HEK293 (cell line): ENCODE results near the gene PARS2.

Source experiments
- CTCF ChIA-PET: fragments of 350-600 bp; formaldehyde crosslinking; extraction: SDS; loops from one replicate; lab custom pipeline; 2021; ENCODE audit warnings: antibody characterized with exemption; lab: Yijun Ruan, JAX
- POLR2A ChIA-PET: fragments of 300-600 bp; formaldehyde crosslinking; extraction: SDS; loops from one replicate; lab custom pipeline; 2020; ENCODE audit warnings: antibody characterized with exemption, inconsistent platforms; lab: Yijun Ruan, JAX
- H3K27ac ChIP-seq: fragments of 200-500 bp; sonication (Bioruptor generic); 2 replicates; pipeline ENCODE4 v1.5.1; 2014; ENCODE audit warnings: low read depth, low read length, control low read depth, inconsistent platforms; ENCODE audit errors: extremely low read depth
- H3K36me3 ChIP-seq, 2 experiments: fragments of 200-500 bp in 1 of 2; sonication (Bioruptor generic) in 1 of 2; 1 replicate in 1 of 2; 2 replicates in 1 of 2; pipeline ENCODE4 v1.5.1; 2014 to 2017; ENCODE audit warnings: inconsistent platforms in 2 of 2, low read length in 2 of 2; ENCODE audit not compliant: control insufficient read depth in 2 of 2, insufficient read depth in 1 of 2
- H3K4me1 ChIP-seq: fragments of 200-500 bp; sonication (Bioruptor generic); 2 replicates; pipeline ENCODE4 v1.5.1; 2014; ENCODE audit warnings: mild to moderate bottlenecking, low read length, inconsistent platforms; ENCODE audit not compliant: control insufficient read depth, insufficient read depth
- H3K4me3 ChIP-seq: 2 replicates; pipeline ENCODE4 v1.5.1; 2011; ENCODE audit warnings: low read depth, mild to moderate bottlenecking, control low read depth, low read length, moderate library complexity
- H3K9me3 ChIP-seq: fragments of 200-500 bp; sonication (Bioruptor generic); 2 replicates; pipeline ENCODE4 v1.5.1; 2014; ENCODE audit warnings: low read depth, low read length, inconsistent platforms; ENCODE audit not compliant: control insufficient read depth, insufficient read depth
- KLF1 ChIP-seq: fragments of 450-650 bp; formaldehyde crosslinking; IDR thresholded peaks from 2 replicates; pipeline ENCODE4 v1.5.1; 2016; ENCODE audit warnings: missing biosample characterization, missing genetic modification characterization
- PATZ1 ChIP-seq: fragments of 450-650 bp; formaldehyde crosslinking; IDR thresholded peaks from 2 replicates; pipeline ENCODE4 v1.5.1; 2016; ENCODE audit warnings: missing biosample characterization, missing genetic modification characterization
- PRDM4 ChIP-seq: fragments of 450-650 bp; formaldehyde crosslinking; IDR thresholded peaks from 2 replicates; pipeline ENCODE4 v1.5.1; 2017; ENCODE audit warnings: missing biosample characterization, missing genetic modification characterization
- TCF7L2 ChIP-seq: IDR thresholded peaks from 2 replicates; pipeline ENCODE4 v1.6.1; 2011; ENCODE audit warnings: low read depth, mild to moderate bottlenecking, inconsistent platforms, low read length, moderate library complexity, borderline replicate concordance
- ZBTB20 ChIP-seq: fragments of 450-650 bp; formaldehyde crosslinking; IDR thresholded peaks from 2 replicates; pipeline ENCODE4 v1.5.1; 2016; ENCODE audit warnings: missing biosample characterization, missing genetic modification characterization
- ZFP3 ChIP-seq: fragments of 450-650 bp; formaldehyde crosslinking; IDR thresholded peaks from 2 replicates; pipeline ENCODE4 v1.5.1; 2016; ENCODE audit warnings: low read depth, missing biosample characterization, missing genetic modification characterization
- ZNF132 ChIP-seq: fragments of 450-650 bp; formaldehyde crosslinking; IDR thresholded peaks from 2 replicates; pipeline ENCODE4 v1.5.1; 2017; ENCODE audit warnings: missing biosample characterization, missing genetic modification characterization, borderline replicate concordance
- ZNF184 ChIP-seq: fragments of 450-650 bp; IDR thresholded peaks from 2 replicates; pipeline ENCODE4 v1.5.1; 2018; ENCODE audit warnings: missing biosample characterization, mild to moderate bottlenecking, missing genetic modification characterization
- ZNF19 ChIP-seq: fragments of 450-650 bp; formaldehyde crosslinking; IDR thresholded peaks from 2 replicates; pipeline ENCODE4; 2016; ENCODE audit warnings: missing biosample characterization, missing genetic modification characterization, low read depth
- ZNF202 ChIP-seq: fragments of 450-650 bp; formaldehyde crosslinking; IDR thresholded peaks from 2 replicates; pipeline ENCODE4 v1.5.1; 2016; ENCODE audit warnings: missing biosample characterization, missing genetic modification characterization, borderline replicate concordance
- ZNF335 ChIP-seq: fragments of 450-650 bp; formaldehyde crosslinking; conservative IDR thresholded peaks from 2 replicates; pipeline ENCODE4 v1.5.1; 2016; ENCODE audit warnings: missing biosample characterization, missing genetic modification characterization
- ZNF549 ChIP-seq: fragments of 450-650 bp; IDR thresholded peaks from 2 replicates; pipeline ENCODE4 v1.5.1; 2018; ENCODE audit warnings: missing biosample characterization, missing genetic modification characterization, mild to moderate bottlenecking, inconsistent platforms, moderate library complexity
- ZNF555 ChIP-seq: fragments of 450-650 bp; formaldehyde crosslinking; conservative IDR thresholded peaks from 2 replicates; pipeline ENCODE4 v1.5.1; 2017; ENCODE audit warnings: missing biosample characterization, mild to moderate bottlenecking, missing genetic modification characterization, inconsistent platforms
- ZNF623 ChIP-seq: fragments of 450-650 bp; formaldehyde crosslinking; IDR thresholded peaks from 2 replicates; pipeline ENCODE4 v1.5.1; 2016; ENCODE audit warnings: missing biosample characterization, missing genetic modification characterization
- ZNF645 ChIP-seq: fragments of 450-650 bp; formaldehyde crosslinking; IDR thresholded peaks from 2 replicates; pipeline ENCODE4; 2016; ENCODE audit warnings: missing biosample characterization, missing genetic modification characterization
- ZNF654 ChIP-seq: fragments of 450-650 bp; formaldehyde crosslinking; IDR thresholded peaks from 2 replicates; pipeline ENCODE4 v1.5.1; 2016; ENCODE audit warnings: low read depth, missing biosample characterization, missing genetic modification characterization
- ZNF707 ChIP-seq: fragments of 450-650 bp; formaldehyde crosslinking; IDR thresholded peaks from 2 replicates; pipeline ENCODE4 v1.5.1; 2016; ENCODE audit warnings: missing biosample characterization, missing genetic modification characterization
- ZNF785 ChIP-seq: fragments of 450-650 bp; formaldehyde crosslinking; IDR thresholded peaks from 2 replicates; pipeline ENCODE4 v1.5.1; 2016; ENCODE audit warnings: missing biosample characterization, missing genetic modification characterization
- ZNF837 ChIP-seq: fragments of 450-650 bp; formaldehyde crosslinking; IDR thresholded peaks from 2 replicates; pipeline ENCODE4 v1.5.1; 2016; ENCODE audit warnings: missing biosample characterization, missing genetic modification characterization
- TF ChIP-seq, protein P1 (sequence below): fragments of 450-650 bp; formaldehyde crosslinking; IDR thresholded peaks from 2 replicates; pipeline ENCODE4 v1.5.1; 2017; ENCODE audit warnings: missing biosample characterization, missing genetic modification characterization
- TF ChIP-seq, protein P2 (sequence below): fragments of 450-650 bp; IDR thresholded peaks from 2 replicates; pipeline ENCODE4 v1.5.1; 2018; ENCODE audit warnings: missing biosample characterization, mild to moderate bottlenecking, missing genetic modification characterization
- TF ChIP-seq, protein P3 (sequence below): fragments of 450-650 bp; formaldehyde crosslinking; IDR thresholded peaks from 2 replicates; pipeline ENCODE4 v1.5.1; 2016; ENCODE audit warnings: missing biosample characterization, missing genetic modification characterization
- TF ChIP-seq, protein P4 (sequence below): fragments of 450-650 bp; formaldehyde crosslinking; IDR thresholded peaks from 2 replicates; pipeline ENCODE4 v1.5.1; 2016; ENCODE audit warnings: missing biosample characterization, missing genetic modification characterization

PARS2 gene

GRCh38 chr1:54748094-54748835 is 16.1 kb downstream of the PARS2 start:
- no peaks in the 10 kb centered on the region for H3K9me3 ChIP-seq
- no peak overlapping the region for H3K27ac ChIP-seq
- H3K4me1 ChIP-seq: no peaks in the 10 kb centered on the region
- ChIA-PET CTCF (no interaction called here), POLR2A (no interaction called here)
- no peak overlapping the region for H3K4me3 ChIP-seq
- no peak for TF ChIP-seq PATZ1 (tag by site-specific recombination)
- TF ChIP-seq ZNF202 (tag by site-specific recombination): no peak
- TF ChIP-seq, protein P1, sequence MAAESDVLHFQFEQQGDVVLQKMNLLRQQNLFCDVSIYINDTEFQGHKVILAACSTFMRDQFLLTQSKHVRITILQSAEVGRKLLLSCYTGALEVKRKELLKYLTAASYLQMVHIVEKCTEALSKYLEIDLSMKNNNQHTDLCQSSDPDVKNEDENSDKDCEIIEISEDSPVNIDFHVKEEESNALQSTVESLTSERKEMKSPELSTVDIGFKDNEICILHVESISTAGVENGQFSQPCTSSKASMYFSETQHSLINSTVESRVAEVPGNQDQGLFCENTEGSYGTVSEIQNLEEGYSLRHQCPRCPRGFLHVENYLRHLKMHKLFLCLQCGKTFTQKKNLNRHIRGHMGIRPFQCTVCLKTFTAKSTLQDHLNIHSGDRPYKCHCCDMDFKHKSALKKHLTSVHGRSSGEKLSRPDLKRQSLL (tag by site-specific recombination): no peak
- TF ChIP-seq ZNF335 (tag by site-specific recombination): no peak
- no peak for TF ChIP-seq ZNF623 (tag by site-specific recombination)
- TF ChIP-seq, protein P2, sequence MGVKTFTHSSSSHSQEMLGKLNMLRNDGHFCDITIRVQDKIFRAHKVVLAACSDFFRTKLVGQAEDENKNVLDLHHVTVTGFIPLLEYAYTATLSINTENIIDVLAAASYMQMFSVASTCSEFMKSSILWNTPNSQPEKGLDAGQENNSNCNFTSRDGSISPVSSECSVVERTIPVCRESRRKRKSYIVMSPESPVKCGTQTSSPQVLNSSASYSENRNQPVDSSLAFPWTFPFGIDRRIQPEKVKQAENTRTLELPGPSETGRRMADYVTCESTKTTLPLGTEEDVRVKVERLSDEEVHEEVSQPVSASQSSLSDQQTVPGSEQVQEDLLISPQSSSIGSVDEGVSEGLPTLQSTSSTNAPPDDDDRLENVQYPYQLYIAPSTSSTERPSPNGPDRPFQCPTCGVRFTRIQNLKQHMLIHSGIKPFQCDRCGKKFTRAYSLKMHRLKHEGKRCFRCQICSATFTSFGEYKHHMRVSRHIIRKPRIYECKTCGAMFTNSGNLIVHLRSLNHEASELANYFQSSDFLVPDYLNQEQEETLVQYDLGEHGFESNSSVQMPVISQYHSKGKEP (tag by site-specific recombination): no peak
- no peak for TF ChIP-seq ZNF184 (tag by site-specific recombination)
- H3K36me3 ChIP-seq: peaks cover 0 to 15% of the 10 kb centered on the region in 2 experiments; a peak in 1 of 3 replicates

GRCh38 chr1:54745864-54746263 is 18.5 kb downstream of the PARS2 start:
- Histone ChIP-seq H3K9me3 (no peaks in the 10 kb centered on the region), H3K36me3 (peaks cover 4 to 38% of the 10 kb centered on the region in 2 experiments; a peak in 1 of 3 replicates), H3K4me1 (no peaks in the 10 kb centered on the region), H3K4me3 (no peak overlapping the region), H3K27ac (no peak overlapping the region)
- ChIA-PET POLR2A (interaction anchor here (1.1 kb wide), 1 partner anchor 11 kb away, joined by 3 read pairs; no protein-coding TSS in a partner anchor), CTCF (no interaction called here)
- TF ChIP-seq ZBTB20 (tag by site-specific recombination): no peak
- TF ChIP-seq ZNF707 (tag by site-specific recombination): no peak
- no peak for TF ChIP-seq ZNF837 (tag by site-specific recombination)
- no peak for TF ChIP-seq PRDM4
- TF ChIP-seq ZNF654: no peak
- no peak for TF ChIP-seq ZNF549 (tag by site-specific recombination)
- no peak for TF ChIP-seq TCF7L2
- no peak for TF ChIP-seq ZNF645 (tag by site-specific recombination)
- no peak for TF ChIP-seq KLF1 (tag by site-specific recombination)
- TF ChIP-seq ZNF785 (tag by site-specific recombination): no peak
- no peak for TF ChIP-seq ZNF19 (tag by site-specific recombination)
- TF ChIP-seq ZFP3: no peak
- TF ChIP-seq, protein P3, sequence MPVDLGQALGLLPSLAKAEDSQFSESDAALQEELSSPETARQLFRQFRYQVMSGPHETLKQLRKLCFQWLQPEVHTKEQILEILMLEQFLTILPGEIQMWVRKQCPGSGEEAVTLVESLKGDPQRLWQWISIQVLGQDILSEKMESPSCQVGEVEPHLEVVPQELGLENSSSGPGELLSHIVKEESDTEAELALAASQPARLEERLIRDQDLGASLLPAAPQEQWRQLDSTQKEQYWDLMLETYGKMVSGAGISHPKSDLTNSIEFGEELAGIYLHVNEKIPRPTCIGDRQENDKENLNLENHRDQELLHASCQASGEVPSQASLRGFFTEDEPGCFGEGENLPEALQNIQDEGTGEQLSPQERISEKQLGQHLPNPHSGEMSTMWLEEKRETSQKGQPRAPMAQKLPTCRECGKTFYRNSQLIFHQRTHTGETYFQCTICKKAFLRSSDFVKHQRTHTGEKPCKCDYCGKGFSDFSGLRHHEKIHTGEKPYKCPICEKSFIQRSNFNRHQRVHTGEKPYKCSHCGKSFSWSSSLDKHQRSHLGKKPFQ (tag by site-specific recombination): no peak
- TF ChIP-seq, protein P4, sequence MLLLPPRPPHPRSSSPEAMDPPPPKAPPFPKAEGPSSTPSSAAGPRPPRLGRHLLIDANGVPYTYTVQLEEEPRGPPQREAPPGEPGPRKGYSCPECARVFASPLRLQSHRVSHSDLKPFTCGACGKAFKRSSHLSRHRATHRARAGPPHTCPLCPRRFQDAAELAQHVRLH (tag by site-specific recombination): no peak
- TF ChIP-seq ZNF132 (tag by site-specific recombination): no peak
- no peak for TF ChIP-seq ZNF555 (tag by site-specific recombination)
